Tibial nerve (tissue), 4 donors: ENCODE results near the gene RACGAP1. TPM values are rescaled to one million over a fixed set of nuclear protein-coding genes. Genes with fewer than 3 reads are reported as not detected.
A peak's percentile ranks its signal among the peaks of the same experiment; 100 is the strongest.

Experiments
- DNase-seq, 2 donors: peaks; one replicate each; pipeline ENCODE4 v3.0.0-alpha.2; 2019; ENCODE audit warnings: low spot score in 2 of 2
- H3K27ac ChIP-seq, 4 donors: fragments of 200-600 bp; sonication (generic) in 3 of 4; one replicate each; pipeline ENCODE4 v1.5.1; 2017 to 2019; ENCODE audit warnings: mild to moderate bottlenecking in 1 of 4
- H3K27me3 ChIP-seq, 2 donors: fragments of 200-600 bp; sonication (generic) in 1 of 2; one replicate each; pipeline versions ENCODE4 v1.5.1 to v1.6.0; 2017 to 2019
- H3K36me3 ChIP-seq, 3 donors: fragments of 200-600 bp; sonication (generic); one replicate each; pipeline ENCODE4 v1.5.1; 2018 to 2019
- H3K4me1 ChIP-seq, 4 donors: fragments of 200-600 bp; sonication (generic) in 3 of 4; one replicate each; pipeline ENCODE4 v1.5.1; 2017 to 2019
- H3K4me3 ChIP-seq, 4 donors: fragments of 200-600 bp; sonication (generic) in 3 of 4; one replicate each; pipeline ENCODE4 v1.5.1; 2017 to 2019; ENCODE audit warnings: mild to moderate bottlenecking in 1 of 4, moderate library complexity in 1 of 4
- H3K9me3 ChIP-seq, 4 donors: fragments of 200-600 bp; sonication (generic) in 3 of 4; one replicate each; pipeline ENCODE4 v1.5.1; 2017 to 2019
- EP300 ChIP-seq, 2 donors: sonication (generic); formaldehyde crosslinking; IDR thresholded peaks; one replicate each; pipeline ENCODE4 v1.6.1; 2017; ENCODE audit warnings: antibody characterized with exemption in 2 of 2, mild to moderate bottlenecking in 1 of 2
- POLR2A ChIP-seq, 2 donors: fragments of 450-650 bp; IDR thresholded peaks; one replicate each; pipeline ENCODE4 v1.6.1; 2017; ENCODE audit warnings: antibody characterized with exemption in 2 of 2, mild to moderate bottlenecking in 2 of 2, moderate library complexity in 2 of 2
- WGBS, 2 donors: methylation state at CpG; one replicate each; pipeline ENCODE4 v1.1.5; 2018; 5-methylcytosine and 5-hydroxymethylcytosine counted together
- total RNA-seq, 4 donors: library from RNA; depleted of rRNA; stranded (reverse); fragments of >200 nt; gene quantifications; one replicate each; pipeline ENCODE4 v1.1.0, GENCODE V29; 2016
- TF ChIP-seq, protein P1 (sequence below), 5 experiments: fragments of 200-600 bp in 3 of 5; fragments of 450-650 bp in 2 of 5; sonication (generic) in 3 of 5; IDR thresholded peaks; one replicate each; pipeline ENCODE4 v1.5.1; 2016 to 2019; ENCODE audit warnings: antibody characterized with exemption in 5 of 5, mild to moderate bottlenecking in 3 of 5, moderate library complexity in 2 of 5

Gene RACGAP1
- total RNA-seq, 4 donors from 2014 or later = 6.3 to 15.1 (median 10.5) TPM

DNA sequence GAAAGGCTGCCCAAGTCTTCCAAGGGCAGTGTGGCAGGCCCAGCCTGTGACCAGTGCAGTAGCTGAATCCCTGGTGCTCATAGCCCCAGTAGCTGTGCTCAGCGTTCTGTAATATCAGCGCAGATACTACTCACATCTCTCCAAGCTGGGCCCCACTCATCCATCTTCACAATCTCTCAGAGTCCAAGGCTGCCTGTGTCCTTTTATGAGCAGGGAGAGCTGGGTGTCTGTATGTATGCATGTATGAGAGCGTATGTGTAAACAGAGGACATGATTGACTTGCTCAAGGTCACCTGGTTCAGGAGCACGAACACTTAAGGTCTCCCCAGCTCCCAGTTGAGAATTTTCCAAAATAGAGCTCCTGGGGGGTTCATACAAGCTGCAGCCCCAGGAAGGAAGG, 47.2 kb downstream of the RACGAP1 start:
- 88 to 90% methylated on average over 4 of the region's 4 CpGs for WGBS, 2 donors
- no peak for DNase-seq
- H3K36me3 ChIP-seq = no peaks in the 10 kb centered on the region
- no peaks in the 10 kb centered on the region for H3K27me3 ChIP-seq
- H3K4me1 ChIP-seq = peaks cover 0 to 14% (median 4%) of the 10 kb centered on the region in 4 donors
- H3K27ac ChIP-seq = no peak overlapping the region
- no peaks in the 10 kb centered on the region for H3K9me3 ChIP-seq
- no peak overlapping the region for H3K4me3 ChIP-seq
- TF ChIP-seq, protein P1, sequence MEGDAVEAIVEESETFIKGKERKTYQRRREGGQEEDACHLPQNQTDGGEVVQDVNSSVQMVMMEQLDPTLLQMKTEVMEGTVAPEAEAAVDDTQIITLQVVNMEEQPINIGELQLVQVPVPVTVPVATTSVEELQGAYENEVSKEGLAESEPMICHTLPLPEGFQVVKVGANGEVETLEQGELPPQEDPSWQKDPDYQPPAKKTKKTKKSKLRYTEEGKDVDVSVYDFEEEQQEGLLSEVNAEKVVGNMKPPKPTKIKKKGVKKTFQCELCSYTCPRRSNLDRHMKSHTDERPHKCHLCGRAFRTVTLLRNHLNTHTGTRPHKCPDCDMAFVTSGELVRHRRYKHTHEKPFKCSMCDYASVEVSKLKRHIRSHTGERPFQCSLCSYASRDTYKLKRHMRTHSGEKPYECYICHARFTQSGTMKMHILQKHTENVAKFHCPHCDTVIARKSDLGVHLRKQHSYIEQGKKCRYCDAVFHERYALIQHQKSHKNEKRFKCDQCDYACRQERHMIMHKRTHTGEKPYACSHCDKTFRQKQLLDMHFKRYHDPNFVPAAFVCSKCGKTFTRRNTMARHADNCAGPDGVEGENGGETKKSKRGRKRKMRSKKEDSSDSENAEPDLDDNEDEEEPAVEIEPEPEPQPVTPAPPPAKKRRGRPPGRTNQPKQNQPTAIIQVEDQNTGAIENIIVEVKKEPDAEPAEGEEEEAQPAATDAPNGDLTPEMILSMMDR (IDR thresholded peaks at IDR 0.05) = no peak
- TF ChIP-seq POLR2A (IDR thresholded peaks at IDR 0.05) (no peak), EP300 (IDR thresholded peaks at IDR 0.05) (no peak)

DNA sequence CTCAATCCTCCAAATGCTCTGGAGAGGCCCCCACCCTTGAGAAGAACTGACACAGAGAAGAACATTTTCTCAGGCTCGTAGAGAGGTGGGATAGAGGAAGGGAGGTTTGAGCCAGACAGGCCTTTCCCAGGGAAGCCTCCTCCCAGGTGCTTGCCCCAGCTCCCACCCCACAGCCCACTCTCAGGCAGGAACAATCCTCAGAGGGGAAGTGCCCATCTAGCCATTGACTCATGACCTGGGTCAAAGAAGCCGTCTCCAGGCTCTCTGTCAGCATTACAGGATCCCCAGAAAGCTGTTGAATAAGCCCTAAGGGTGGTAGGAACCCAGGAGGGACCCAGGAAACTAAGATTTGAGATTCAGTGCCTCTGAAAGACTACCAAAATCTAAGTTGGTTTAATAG, 48.7 kb downstream of the RACGAP1 start:
- TF ChIP-seq EP300 (IDR thresholded peaks at IDR 0.05) = no peak
- no peak overlapping the region for H3K4me3 ChIP-seq
- peaks cover 0 to 15% (median 4%) of the 10 kb centered on the region in 4 donors for H3K4me1 ChIP-seq
- H3K36me3 ChIP-seq = no peaks in the 10 kb centered on the region
- H3K9me3 ChIP-seq = no peaks in the 10 kb centered on the region
- H3K27me3 ChIP-seq = no peaks in the 10 kb centered on the region
- 88 to 89% methylated on average over 2 of the region's 2 CpGs for WGBS, 2 donors
- no peak overlapping the region for H3K27ac ChIP-seq
- no peak for DNase-seq

- TF ChIP-seq, protein P1 (IDR thresholded peaks at IDR 0.05) = no peak
- TF ChIP-seq POLR2A (IDR thresholded peaks at IDR 0.05) (no peak), EP300 (IDR thresholded peaks at IDR 0.05) (no peak)
- WGBS, 2 donors = 66 to 74% methylated on average over 16 to 17 of the region's 17 CpGs
- no peak overlapping the region for H3K27ac ChIP-seq
These were observed 50.0 kb downstream of the RACGAP1 start for GRCh38 chr12:49975318-49975761.

DNA sequence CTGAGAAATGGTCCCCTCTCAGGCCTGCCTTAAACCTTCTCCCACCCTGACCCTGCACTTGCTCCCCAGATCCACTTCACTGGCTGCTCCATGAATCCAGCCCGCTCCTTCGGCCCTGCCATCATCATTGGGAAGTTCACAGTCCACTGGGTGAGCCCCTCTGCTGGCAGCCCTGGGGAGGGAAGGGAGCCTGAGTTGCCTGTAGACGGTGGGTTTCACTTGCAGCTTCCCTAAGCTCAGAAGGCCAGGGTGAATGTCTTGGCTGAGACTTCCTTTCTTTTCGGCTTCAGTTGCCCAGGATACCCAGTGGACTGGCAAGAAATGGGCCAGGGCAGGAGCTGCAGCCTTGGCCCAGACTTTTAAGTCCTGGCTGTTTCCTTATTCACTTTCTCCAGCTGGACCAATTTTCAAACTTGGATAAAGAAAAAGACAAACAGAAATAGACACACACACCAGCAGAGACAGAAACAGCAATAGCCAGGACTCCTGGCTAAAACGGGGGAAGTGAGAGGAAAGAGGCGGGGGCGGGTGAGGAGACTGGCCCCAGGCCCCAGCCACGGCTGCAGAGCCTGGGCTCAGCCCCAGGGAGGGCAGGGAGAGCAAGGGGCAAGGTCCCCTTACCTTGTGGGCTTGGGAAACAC, 50.5 kb downstream of the RACGAP1 start:
- TF ChIP-seq EP300 (IDR thresholded peaks at IDR 0.05) = no peak
- no peak for TF ChIP-seq POLR2A (IDR thresholded peaks at IDR 0.05)
- TF ChIP-seq, protein P1 (IDR thresholded peaks at IDR 0.05) = no peak
- Histone ChIP-seq H3K36me3 (no peaks in the 10 kb centered on the region), H3K27me3 (no peaks in the 10 kb centered on the region), H3K4me3 (no peak overlapping the region), H3K27ac (no peak overlapping the region), H3K4me1 (peaks cover 0 to 29% (median 9%) of the 10 kb centered on the region in 4 donors), H3K9me3 (no peaks in the 10 kb centered on the region)
- no peak for DNase-seq
- 59 to 63% methylated on average over 8 of the region's 8 CpGs for WGBS, 2 donors

More at GRCh38 chr12:49975318-49975761, 50.0 kb downstream of the RACGAP1 start:
- no peaks in the 10 kb centered on the region for H3K36me3 ChIP-seq
- no peaks in the 10 kb centered on the region for H3K27me3 ChIP-seq
- DNase-seq = no peak
- H3K9me3 ChIP-seq = no peaks in the 10 kb centered on the region
- no peak overlapping the region for H3K4me3 ChIP-seq
- H3K4me1 ChIP-seq = peaks cover 0 to 24% (median 7%) of the 10 kb centered on the region in 4 donors

GRCh38 chr12:49974231-49974675, 51.0 kb downstream of the RACGAP1 start:
- WGBS, 2 donors = 34 to 80% methylated on average over 1 to 14 of the region's 15 CpGs
- no peaks in the 10 kb centered on the region for H3K9me3 ChIP-seq
- H3K36me3 ChIP-seq = no peaks in the 10 kb centered on the region
- H3K4me1 ChIP-seq = peaks cover 0 to 35% (median 12%) of the 10 kb centered on the region in 4 donors
- H3K4me3 ChIP-seq = no peak overlapping the region
- TF ChIP-seq EP300 (IDR thresholded peaks at IDR 0.05) = no peak
- no peak for TF ChIP-seq POLR2A (IDR thresholded peaks at IDR 0.05)
- TF ChIP-seq, protein P1 (IDR thresholded peaks at IDR 0.05) = peak; percentile 30 to 60 (median 44)
- no peak overlapping the region for H3K27ac ChIP-seq
- H3K27me3 ChIP-seq = no peaks in the 10 kb centered on the region
- DNase-seq = peak; percentile 41 to 51
